ENCODE data around the gene SMIM45.

DNA sequence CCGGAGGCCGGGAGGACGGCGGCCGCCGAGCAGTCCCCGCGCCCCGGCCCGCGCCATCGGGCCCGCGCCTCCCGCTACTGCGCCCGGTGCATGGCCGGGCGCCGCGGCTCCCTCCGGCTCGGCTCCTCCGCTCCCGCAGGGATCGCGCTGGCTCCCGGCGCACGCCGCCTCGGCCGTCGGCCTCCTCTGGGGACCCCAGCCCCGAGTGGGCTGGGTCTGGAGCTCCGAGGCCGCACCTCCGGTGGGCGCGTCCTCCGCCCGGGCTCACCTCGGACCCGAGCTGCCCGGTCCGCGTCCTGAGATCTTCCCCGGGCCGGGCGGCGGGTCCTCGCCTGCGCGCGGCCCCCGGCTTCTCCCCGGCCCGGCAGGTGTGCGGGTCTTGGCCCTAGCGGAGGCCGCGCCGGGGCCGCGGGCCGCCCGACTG is 37.3 kb upstream of the SMIM45 start:
- no peak for TF ChIP-seq POLR2A (IDR thresholded peaks at IDR 0.05; ENCODE audit: low read length)
- no peak for TF ChIP-seq GATA1 (IDR thresholded peaks at IDR 0.05; ENCODE audit: low read depth, low read length)

Measured in erythroblast (primary cell).